GM18502 (cell line): ENCODE results near the gene PRKCZ.

Source experiments
- ATAC-seq: cut with Tn5 transposase; IDR thresholded peaks from one replicate; pipeline ENCODE4 v1.9.1; 2021; ENCODE audit warnings: mild to moderate bottlenecking; ENCODE audit not compliant: unreplicated experiment, poor library complexity

The PRKCZ gene

DNA sequence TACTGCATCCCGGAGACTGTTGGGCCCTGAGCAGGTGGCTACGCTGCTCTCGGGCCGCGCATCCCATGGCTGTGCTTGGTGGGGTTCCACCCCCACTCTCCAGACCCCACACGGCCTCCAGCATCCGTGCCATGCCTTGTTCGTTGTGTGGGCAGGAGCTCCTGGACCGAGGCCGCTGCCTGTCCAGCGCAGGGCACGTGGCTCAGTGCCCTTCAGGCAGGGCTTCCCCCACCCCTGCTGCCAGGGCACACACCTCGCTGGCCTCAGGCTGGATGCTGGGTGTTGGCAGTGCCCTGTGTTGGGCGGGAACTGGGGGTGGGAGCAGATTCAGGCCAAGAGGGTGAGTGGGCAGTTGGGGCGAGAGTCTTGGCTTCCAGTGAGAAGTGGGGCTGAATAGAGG is 9.9 kb downstream of the PRKCZ start:
- ATAC-seq, result no peak

DNA sequence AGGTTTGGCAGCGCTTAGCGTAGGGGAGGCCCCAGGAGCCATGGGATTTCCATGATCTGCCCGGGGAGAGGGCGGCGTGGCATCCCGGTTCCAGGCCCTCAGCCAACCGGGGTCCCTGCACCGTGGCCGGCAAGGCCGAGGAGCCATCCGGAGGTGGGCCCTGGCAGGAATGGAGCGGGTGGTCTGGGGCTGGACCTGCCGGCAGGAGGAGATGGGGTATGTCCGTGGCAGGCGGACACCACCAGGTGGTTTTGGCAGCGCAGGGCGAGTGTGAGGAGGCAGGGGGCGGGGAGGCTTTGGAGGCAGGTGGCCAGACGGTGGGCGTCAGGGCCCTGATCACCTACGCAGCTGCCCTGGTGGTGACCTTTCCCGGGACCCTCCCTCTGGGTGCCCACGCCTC is 10.3 kb downstream of the PRKCZ start:
- ATAC-seq, result no peak

DNA sequence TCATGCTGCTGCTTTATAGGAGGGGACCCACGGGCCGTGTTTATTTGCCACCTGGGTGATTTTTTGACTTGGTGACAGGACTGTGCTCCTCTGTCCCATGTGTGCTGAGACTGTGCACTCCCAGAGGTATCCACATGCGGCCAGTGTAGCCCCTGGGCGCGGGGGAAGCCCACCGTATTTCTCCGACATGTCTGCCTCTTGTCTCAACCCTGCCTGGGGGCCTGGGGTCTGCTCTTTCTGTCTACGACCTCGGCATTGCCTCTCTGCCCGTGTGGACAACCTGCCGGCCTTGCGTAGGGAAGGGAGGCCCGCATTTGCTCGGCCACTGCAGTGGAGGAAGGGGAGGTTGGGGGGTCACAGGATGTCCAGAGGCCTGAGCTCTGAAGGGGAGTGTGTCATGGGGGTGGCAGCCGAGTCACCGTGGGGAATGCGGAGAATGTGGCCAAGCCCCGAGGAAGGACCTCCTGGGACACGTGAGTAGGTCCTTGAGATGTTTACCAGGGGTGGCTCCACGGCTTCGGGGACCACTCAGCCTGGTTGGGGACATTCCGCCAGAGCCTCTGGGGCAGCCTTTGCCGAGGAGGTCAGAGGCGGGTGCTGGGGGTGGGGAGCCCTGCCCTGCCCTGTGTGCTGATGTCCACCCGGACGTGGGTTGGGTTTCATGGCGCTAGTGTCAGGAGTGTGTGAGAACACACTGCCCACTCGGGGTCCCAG is 11.0 kb downstream of the PRKCZ start:
- ATAC-seq, result no peak

DNA sequence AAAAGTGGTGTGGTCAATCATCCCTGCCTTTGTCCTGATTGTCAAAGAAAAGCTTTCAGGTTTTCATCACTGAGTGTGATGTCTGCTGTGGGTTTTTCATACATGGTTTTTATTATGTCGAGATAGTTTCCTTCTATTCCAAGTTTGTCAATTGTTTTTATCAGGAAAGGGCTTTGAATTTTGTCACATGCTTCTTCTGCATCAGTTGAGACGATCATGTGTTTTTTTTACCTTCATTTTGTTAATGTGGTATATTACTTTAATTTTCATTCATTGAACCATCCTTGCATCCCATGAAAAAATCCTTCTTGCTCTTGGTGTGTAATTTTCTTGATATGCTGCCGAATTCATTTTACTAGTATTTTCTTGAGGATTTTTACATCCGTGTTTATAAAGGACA is 15.5 kb downstream of the PRKCZ start:
- no peak for ATAC-seq

DNA sequence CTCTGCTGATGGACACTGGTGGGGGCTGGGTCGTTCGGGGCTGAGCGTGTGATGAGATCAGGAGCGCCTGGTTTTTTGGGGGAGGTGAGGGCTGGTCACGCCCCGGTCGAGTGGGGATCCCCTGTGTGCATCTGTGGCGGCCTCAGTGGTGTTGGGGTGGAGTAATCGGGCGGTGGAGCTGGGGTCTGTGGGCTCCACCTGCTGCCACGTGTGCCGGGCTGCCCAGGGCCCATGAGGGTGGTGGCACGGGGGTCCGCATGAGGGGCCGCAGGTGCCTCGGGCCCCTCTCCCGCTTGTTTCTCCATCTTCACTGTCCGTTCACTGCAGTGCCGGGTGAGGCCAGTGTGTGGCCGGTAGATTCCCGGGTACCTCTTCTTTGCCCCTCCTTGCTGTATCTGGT is 17.2 kb downstream of the PRKCZ start:
- no peak for ATAC-seq

DNA sequence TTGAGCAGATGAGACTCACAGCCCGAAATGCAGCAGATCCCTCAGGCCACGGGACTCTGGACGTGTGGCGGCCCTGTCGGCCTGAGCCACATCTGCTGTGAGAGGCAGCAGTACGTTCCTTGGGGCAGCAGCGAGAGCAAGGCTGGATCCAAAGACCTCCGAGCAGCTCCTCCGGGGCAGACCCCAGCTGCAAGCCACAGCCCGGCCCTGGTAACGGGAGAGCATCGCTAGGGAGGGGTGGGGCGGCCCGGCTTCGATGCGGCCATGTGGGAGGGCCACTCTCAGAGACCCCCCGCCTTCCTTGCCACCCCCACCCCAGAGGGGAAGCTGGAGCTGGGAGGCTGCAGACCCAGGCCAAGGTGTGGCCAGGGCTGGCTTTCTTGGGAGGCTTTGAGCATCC is 17.8 kb downstream of the PRKCZ start:
- ATAC-seq, result no peak

DNA sequence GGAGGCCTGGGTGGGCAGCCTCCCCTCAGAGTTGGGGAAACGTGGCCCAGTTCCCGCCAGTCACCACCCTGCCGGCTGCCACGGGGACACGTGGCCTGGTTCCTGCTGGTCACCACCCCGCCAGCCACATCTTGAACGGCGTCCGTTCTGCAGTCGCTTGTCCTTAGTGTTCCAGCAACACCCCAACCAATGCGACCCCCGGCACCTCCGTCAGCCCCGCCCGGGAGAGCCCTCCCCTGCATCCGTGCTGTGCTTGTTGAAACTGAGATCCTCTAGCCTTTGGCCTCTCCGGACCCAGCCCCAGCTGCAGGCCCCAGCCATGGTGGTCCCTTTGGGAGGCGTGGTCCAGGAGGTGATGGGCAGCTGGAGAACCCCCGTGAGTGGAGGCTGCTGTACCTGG is 18.7 kb downstream of the PRKCZ start:
- no peak for ATAC-seq

DNA sequence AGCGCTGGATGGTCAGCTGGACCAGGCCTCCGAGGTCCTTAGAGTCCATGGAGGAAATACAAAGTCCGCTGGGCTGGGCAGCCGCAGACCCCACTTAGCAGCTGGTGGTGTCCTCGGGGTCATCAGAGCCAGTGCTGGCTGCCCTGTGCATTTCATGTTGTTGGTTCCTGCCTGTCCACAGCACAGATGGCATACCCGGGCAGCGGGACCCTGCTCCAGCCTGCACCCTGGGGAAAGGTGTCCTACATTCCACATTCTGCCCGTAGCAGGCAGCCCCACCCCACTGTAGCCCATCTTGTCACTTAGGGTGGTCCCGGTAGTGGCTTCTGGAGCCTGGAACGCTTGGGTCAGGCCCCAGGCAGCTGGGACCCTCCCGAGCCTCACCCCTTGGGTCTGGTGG is 19.8 kb downstream of the PRKCZ start:
- ATAC-seq, result no peak

DNA sequence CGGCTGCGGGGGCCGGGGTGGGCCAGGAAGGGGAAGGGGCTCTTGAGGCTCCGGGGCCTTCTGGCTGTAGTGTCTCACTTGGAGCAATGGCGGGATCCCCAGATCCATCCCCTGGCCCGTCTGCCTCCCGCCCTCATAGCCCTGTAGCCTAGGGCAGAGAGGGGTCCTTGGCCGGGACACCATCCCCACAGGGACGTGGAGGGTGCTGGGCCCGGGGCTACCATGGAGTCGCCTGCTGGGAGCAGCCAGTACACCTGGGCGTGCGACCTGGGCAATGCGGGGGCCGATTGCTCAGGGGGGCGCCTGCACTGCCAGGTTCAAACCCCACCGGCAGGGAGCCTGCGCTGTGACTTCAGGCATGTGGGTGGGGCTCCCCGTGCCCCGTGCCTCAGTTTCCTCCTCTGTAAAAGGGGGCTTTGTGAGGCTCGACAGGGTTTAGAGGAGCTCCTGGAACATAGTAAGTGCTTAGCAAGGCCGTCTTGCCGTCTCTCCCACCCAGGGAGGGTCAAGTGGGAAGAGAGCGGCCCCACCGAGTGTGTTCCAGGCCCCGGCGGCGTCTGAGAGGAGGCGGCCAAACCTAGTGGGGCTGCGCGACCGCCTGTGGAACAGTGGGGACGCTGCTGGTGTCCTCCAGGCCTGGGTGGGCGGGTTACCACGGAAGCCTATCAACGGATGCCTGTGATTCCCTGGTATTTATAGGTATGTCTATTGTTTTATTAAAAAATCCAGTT is 20.8 kb downstream of the PRKCZ start:
- no peak for ATAC-seq

DNA sequence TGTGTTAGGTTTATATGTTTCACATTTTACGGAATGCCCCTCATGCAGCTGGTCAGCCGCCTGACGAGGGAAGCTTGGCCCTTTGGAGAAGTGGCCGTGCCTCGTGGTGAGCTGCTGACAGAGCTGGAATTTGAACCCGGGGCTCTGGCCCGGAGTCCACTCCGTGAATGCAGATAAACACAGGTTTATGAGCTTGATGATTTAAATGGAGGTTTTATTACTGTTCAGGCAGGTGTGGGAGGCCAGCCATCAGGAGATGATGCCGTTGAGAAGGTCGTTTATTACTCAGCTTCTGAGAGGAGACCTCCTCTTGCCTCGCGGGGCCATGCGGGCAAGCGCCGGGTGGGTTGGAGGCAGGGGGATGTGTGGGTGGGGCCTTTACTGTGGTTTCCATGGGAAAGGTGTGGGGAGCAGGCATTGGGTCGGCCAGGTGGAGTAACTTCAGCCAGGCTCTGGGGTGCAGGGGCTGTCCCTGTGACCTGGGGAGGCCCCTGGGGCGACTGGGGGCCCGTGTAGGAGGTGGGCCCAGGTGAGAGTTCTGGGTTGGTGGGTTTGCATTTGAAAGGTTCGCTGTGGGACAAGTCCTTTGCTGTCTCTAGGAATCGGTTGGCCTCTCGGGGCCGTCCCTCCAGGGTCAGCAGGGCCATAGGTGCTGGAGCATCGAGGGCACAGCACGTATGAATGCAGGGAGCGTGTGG is 22.0 kb downstream of the PRKCZ start:
- no peak for ATAC-seq

DNA sequence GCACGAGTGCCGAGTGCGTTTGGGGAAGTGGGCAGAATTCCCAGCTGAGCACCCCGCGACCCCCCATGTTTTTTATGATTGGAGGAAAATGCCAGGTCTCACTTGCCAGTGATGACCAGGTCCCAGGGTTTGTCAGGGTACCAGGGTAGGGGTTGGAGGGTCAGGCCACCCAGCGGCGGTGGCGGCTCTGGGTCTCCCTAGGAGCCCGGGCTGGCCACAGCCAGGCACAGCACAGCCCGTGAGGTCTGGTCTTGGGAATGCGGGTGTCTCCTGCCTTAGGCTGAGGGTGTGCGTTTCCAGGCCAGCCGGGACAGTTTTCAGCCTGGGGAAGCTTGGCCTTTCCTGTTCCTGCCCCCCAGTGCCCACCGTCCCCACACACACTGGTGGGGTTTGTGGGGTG is 22.7 kb downstream of the PRKCZ start:
- ATAC-seq, result no peak

DNA sequence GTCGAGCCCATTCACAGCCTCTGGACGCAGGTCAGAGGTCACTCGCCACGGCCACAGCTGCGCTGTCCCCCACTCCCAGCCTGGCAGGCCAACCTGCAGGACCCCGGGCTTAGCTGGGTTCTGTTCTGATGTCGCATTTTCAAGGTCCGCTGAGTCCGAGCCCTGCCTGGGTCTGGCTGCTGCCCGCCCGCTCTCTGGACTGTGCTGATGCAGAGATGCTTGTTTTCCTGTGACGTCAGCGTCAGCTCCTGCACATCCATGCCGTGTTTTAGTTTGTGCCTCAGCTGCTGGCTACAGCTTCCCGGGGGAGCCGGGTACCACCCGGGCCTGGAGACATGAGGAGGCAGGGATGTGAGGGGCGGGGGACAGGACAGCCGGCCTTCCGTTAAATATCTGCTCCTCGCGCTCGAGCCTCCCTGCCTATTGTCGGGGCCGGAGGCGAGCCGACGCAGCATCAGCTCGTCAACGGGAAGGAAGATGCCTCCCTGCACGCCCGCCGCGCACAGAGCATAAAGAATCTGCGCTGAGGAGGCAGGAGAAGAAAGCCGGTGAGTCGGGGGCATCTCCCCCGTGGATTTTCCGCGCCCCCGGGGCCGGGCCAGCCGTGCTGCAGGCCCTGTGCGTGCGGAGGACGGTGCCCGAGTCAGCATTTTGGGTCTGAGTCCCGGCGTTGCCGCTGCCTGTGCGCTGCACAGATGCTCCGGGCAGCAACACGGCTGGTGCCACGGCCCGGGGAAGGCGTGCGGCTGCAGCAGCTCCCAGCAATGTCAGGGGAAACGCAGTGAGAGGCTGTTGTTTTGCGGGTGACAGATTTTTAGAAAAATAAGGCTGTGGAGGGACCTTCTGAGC is 23.4 kb downstream of the PRKCZ start:
- ATAC-seq, result no peak

DNA sequence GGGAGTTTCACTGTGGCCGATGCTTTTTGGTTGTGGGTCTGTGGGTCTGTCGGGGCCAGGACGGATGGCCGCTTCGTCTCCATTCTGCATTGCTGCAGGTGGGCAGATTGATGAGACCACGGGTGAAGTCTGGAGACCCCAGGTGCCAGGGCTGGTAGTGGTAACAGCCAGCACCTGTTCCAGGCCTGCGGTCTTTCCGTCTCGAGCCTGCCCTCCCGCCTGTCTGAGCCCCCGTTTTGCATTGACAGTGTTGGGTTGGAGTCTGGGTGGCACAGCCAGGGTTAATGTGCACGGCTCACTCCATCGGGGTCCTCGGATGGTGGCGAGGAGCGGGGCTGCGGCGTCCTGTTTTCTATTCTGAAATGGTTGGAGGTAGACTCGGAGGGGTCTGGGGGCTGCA is 24.2 kb downstream of the PRKCZ start:
- ATAC-seq, result no peak

DNA sequence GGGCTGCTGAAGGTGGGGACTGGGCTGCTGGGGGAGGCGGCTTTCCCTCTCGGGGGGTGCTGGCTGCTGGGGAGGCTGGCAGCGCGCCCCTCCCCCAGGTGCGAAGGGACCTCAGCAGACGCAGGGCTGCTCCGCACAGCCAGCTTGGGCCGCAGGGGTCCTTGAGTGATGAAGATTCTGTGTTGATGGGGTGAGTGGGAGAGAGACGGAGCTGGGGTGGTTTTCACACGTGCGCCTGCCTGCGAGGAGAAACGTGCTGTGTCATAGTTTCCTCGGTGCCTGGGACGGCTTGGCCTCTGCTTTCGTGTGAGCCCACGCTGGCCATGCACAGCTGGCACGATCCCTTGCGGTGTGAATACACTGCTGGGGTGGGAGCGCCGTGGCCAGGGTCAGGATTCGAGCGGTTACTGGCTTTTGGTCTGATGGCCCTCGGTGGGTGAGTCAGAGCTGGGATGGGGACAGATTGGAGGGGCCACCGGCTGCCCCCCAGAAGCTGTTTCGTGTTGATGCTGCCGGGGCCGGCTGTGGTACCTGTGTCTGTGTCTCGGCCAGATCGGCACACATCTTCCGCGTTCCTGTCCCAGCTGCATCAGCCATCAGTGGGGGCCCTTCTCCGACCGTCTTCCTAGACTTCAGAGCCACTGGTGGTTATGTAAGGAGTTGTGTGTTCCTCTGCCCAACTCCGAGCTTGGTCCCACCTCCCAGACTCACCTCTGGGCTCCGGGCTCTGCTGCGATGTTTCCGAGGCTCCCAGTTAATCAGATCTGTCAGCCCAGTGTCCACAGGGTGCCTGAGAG is 24.9 kb downstream of the PRKCZ start:
- no peak for ATAC-seq

DNA sequence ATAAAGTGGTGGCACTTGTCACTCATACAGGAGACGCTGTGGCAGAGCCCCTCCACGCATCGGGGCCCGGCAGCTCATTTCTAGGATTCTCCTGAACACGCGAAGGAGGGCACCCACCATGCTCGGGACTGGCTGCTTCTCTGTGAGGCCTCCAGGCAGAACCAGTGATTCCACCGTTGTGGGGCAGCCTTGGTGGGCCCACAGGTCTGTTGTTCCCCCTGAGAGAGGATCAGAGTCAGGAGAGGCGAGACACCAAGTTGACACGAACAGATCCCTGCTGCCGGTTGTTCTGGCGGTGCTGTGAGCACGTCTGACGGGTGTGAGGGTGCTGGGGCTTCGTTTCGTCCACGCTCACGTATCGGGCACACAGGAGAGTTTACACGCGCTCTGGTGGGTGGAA is 26.6 kb downstream of the PRKCZ start:
- no peak for ATAC-seq

DNA sequence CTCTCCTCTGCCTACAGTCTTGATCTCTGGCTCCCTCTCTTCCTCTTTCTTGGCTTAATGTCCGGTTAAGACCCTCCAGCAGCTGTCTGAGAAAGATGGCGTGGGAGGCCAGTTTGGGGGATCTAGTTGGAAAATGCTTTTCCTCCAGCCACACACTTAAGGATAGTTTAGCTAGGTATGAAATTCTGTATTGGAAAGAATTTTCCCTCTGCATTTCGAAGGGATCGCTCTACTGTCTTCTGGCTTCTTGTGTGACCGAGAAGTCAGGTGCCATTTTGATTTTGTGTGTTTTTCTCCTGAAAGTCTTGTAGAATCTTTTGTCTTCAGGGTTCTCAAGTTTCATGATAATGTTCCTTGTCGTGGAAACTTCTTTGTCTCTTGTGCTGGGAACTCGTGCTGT is 28.0 kb downstream of the PRKCZ start:
- ATAC-seq, result no peak

DNA sequence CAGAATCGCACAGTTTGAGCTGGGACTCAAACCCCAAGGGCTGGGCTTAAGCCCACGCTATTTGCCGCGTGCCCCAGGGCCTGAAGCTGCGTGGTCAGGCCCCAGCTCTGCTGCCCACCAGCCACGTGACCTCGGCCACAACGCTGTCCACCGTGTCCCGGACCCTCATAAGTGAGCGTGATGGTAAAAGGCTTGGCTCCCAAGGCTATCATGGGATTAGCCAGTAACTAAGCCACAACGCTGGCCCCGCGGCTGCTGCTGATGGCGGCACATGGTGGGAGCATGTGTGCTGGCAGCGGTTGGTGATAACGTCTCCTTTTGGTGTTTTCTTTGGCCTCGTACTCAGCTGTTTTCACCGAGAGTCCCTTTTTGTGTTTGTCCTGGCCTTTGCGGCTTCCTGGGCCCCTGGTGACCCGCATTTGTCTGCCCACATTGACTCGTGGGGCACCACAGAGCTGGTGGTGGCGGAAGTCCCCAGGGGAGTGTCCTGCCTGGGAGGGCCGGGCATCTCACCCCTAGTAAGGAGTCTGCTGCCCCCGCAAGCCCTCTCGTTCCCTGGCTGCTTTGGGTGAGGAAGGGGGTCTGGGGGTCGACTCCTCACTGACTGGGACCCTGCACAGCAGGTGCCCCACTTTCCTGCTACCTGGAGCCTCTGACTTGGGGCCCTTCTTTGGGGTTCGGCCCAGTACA is 29.3 kb downstream of the PRKCZ start:
- no peak for ATAC-seq

DNA sequence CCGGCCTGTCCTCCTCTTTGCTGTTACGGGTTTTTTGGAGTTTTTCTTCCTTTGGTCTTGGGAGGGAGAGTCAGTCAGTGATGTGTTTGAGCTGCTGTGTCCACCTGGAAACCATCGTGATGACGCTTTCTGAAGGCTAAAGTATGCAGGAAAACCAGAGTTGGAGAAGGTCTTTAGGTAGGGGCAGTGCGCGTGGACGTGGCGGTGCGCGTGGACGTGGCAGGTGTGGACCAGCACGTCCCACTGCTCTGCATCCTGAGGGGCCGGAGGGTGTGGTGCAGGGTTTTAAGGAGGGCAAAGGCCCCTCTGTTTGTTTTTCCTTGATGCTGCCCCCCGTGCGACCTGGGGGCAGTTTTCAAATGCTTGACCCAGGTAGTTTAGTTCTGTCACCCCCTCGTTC is 29.9 kb downstream of the PRKCZ start:
- no peak for ATAC-seq

DNA sequence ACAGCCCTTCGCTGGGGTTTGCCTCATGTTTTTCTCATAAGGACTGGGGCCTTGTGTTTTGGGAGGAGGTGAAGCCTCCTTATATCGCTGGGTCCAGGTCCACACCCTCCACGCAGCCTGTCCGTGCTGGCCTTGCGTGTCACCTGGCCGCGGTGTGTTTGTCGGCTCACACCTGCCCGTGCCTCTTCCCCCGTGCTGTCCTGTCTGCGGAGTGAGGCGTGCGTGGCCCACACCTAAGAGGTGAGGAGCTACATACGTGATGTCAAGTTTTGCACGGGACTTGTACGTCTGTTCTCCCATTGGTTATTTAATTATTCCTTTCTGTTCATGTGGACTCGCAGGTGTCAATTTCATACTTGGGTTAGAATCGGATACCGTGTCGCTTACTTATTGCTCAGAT is 30.7 kb downstream of the PRKCZ start:
- no peak for ATAC-seq
